ENCODE results near the gene GLI3.

Gene GLI3

DNA sequence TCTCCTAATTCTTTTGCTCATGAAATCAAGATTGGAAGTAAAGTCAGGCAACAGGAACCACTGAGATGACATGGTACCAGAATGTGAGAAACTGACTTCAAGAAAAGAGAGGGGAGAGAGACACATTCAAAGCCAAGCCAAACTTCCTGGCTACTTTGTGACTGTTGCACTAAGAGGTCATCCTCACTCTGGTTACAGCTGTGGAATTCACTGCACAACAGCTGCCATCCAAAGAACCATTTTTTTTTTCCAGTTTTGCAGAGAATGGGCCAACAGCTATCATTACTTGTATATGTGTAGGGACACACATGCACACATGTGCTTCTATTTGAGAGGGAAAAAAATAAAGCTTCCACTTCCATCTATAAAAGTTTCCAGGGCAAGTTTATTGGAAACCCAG lies 203.5 kb downstream of the GLI3 start:
- no peak for DNase-seq (ENCODE audit: low spot score)

- DNase-seq (ENCODE audit: low spot score), result no peak
These were observed 207.6 kb downstream of the GLI3 start for GRCh38 chr7:42029405-42029804.

GRCh38 chr7:42027521-42027920 lies 209.5 kb downstream of the GLI3 start:
- DNase-seq (ENCODE audit: low spot score), result no peak

DNA sequence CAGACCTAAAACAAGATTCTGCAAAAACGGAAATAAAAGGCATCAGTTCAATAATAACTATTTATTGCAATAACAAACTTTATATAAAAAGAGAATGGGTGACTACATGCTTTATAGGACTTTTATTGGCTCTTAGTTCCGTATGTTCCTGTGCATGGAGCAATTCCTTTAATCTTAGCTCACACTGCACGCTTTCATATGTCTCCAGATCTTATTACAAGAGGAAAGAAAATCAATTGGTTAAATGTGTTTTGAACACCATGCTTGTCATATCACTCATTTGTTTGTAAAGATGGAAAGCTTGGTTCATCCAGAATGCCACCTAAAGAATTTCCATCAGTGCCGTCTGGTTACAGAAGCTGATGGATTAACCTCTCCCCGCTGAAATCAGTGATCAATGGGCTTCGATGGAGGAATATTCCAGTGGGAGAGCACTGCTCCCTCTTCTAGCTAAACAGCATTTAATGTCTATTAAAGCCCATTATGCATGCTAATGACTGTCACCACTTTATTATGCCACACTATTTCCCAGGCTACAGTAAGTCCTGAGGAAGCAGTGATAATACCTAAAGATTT lies 210.3 kb downstream of the GLI3 start:
- DNase-seq (ENCODE audit: low spot score), result no peak

- no peak for DNase-seq (ENCODE audit: low spot score)
These were observed 211.2 kb downstream of the GLI3 start for GRCh38 chr7:42025635-42026375.

DNA sequence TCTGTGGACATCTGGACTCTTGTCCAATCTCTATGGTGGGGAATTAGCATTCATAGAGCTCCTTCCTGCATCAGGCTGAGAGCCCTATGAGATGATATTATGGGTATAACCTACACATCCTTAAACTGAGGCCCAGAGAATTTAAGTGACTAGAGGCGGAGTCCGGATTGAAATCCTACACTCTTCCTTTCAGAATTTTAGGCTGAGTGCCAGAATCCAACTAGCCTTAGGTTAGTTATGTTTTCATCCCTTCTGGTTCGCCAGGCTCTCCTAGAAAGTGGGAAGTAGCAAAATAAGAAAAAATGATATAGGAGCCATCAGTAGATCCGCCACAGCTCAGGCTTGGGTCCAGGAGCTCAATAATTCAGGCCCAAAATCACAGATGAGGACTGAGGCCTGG lies 212.5 kb downstream of the GLI3 start:
- no peak for DNase-seq (ENCODE audit: low spot score)

DNA sequence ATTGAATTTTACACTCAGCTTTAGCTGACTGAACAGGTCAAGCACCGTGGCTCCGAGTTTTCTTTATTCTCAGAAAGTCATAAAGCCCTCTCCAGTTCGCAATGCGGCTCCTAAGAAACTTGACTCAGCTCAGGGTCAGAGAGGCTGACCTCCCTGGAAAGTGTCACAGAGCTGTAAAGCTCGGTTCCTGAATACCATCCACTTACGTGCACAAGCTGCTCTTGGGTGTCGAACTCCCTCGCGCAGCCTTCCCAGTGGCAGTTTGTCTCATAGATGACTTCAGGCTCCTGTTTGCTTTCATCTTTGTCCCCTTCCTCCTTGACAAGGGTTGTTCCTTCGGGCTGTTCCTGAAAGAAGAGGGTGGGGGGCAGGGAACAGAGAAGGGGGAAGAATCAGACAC lies 213.7 kb downstream of the GLI3 start:
- no peak for DNase-seq (ENCODE audit: low spot score)

GRCh38 chr7:42022791-42023190 lies 214.2 kb downstream of the GLI3 start:
- no peak for DNase-seq (ENCODE audit: low spot score)

DNA sequence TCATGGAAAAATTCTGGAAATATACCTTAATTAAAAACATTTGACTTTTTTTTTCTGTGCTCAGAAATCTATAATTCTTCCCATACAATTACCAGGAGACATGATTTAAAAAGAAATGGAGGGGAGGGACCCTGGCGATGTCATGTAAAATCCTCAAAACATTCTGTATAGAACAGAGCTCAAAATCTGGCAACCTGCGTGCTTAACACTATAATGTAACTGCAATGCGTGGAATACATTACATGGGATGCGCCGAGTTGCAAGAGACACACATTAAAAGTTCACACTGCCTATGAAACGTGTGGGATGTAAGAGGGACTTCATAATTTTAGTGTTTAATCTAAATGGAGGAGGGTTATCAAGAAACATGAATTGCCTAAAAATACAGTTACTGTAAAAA lies 215.0 kb downstream of the GLI3 start:
- DNase-seq (ENCODE audit: low spot score), result no peak

- DNase-seq (ENCODE audit: low spot score), result no peak
These were observed 215.4 kb downstream of the GLI3 start for GRCh38 chr7:42021631-42022030.

DNA sequence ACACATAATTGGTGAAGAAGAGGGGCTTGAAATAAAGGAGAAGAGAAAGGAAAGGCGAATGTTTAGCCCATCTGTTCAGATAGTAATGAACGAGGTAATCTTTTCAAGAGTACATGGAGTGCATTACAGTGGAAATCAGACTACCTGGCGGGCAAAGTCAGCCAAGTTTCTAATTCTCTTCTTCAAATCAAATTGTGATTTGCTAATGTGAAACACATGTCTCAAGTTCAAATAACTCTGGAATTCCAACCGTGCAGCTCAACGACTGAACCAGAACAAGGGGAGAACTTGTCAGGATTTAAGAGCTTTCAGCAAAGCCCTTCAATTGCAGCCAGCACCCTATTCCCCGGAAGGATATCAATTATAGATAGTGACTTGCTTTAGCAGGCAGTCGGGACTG lies 216.9 kb downstream of the GLI3 start:
- no peak for DNase-seq (ENCODE audit: low spot score)

GRCh38 chr7:42017349-42017986 lies 219.5 kb downstream of the GLI3 start:
- no peak for DNase-seq (ENCODE audit: low spot score)

- DNase-seq (ENCODE audit: low spot score), result no peak
These were observed 220.5 kb downstream of the GLI3 start for GRCh38 chr7:42016517-42016916.

DNA sequence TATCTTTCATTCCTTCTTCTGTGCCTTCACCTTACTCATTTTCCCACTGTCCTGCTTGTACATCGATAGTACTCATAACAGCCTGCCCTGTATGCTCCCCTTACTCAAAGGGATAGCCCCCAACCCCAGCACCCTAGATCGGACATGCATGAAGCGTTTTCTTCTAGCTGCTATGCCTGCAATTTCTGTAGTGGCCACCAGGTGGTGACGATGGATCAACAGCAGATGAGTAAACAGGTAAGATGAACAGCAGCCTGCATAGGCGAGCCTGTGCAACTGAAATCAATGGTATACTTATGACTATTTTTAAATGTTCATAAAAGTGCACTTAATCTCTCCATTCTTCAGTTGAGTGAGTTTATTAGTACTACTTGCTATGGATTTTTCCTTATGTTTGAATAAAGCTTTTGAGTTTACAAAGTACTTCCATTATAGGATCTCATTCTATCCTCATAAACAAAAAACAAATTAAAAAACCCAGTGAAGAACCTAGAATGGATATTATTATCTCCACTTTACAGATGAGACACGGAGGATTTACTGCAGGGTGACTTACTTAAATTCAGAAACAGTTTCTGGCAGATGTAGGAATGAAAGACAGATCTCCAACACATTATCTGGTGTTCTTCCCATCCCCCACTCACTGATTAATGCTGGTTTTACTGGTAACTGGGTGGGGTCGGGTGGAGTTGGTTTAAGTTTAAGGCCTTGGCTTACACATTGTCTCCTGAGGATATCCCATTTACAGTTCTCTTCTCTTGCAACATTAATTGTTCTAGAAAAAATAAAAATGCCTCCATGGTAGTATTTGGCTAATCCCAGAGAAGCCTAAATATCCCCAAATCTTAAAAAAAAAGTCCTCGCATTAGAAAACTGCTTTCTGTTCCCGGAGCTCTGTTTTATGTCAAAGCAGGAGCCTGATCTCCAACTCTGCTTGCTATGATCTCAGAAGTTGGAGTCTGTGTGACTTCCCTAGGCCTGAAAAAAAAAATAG lies 222.1 kb downstream of the GLI3 start:
- peak; percentile 45 for DNase-seq (ENCODE audit: low spot score)

GRCh38 chr7:42012786-42013360 lies 224.1 kb downstream of the GLI3 start:
- DNase-seq (ENCODE audit: low spot score), result no peak

- no peak for DNase-seq (ENCODE audit: low spot score)
These were observed 224.7 kb downstream of the GLI3 start for GRCh38 chr7:42012313-42012712.

DNA sequence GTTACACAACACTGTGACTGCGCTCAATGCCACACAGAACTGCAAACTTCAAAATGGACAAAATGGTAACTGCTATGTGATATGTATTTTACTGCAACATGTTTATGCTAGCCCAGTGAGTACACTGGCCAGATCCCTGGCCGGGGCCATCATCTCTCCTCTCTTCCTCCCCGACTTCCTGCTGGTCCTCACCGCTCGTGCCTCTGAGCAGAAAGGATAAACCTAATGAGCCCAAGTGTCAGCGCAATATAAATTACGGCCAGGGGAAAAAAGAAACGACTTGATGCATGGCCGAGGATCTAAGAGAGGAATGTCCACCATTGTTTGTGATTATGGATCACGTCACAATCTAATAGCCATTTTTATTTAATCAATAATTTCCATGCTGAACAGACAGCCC lies 225.2 kb downstream of the GLI3 start:
- DNase-seq (ENCODE audit: low spot score), result no peak

DNA sequence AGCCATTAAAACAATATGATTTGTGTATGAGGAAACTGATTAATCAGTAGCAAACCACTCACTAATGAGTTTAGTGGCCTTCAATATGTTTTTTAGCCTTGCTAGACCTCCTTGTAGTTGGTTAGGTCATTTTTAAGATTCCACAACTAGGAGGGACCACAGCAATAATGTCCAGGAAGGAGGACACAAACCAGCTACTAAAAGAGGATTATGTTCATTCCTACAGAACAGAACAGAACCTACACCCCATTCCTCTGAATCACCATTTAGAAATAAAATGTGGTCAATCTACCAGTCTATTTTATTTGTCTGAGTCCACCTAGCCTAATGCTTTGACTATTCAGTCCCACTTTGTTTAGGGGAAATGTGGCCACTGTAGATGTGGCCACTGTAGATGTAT lies 226.3 kb downstream of the GLI3 start:
- DNase-seq (ENCODE audit: low spot score), result no peak

- no peak for DNase-seq (ENCODE audit: low spot score)
These were observed 230.1 kb downstream of the GLI3 start for GRCh38 chr7:42006801-42007513.

DNA sequence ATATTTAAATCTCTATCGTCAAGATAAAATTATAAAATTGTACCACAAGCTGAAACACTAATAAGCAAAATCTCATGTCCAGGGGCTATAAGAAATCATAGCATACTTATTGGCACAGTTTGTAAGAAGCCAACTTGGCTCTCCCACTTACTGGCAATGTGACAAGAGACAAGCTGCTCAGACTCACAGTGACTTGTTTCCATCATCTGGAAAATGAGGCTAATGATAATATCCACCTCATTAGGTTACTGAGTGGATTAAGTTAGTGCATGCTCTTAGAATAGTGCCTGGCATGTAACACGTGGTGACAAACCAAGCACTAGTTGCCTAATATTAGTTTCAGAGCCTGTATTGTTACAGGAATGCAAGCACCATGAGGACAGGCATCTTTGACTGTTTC lies 234.4 kb downstream of the GLI3 start:
- no peak for DNase-seq (ENCODE audit: low spot score)

DNA sequence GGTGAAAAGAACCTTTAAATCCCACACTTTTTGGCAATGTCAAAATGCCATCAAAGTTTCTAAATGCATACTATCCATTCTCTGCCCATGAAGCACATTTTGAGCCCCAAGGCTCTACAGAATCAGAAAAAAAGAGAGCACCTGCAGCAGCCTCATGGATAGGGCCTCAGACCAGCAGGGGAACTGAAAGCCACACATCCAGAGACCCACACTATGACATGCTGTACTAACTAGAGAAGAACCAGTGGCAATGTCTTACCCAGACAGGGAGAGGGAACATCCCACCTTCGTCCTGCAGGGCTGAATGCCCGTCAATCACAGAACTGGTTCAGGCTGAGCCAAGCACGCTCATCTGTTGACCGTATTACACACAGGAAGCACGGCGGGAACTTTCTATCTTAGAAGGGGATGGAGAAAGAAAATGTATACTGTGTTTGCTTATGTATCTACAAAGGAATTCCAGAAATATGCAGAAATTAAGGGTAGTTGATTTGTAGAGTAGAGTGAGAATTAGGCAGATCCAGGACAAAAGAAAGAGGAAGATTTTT lies 237.2 kb downstream of the GLI3 start:
- no peak for DNase-seq (ENCODE audit: low spot score)

All from SW480 (cell line).